ENCODE results near the gene FER. TPM values are rescaled to one million over a fixed set of nuclear protein-coding genes. Genes with fewer than 3 reads are reported as not detected.

Gene FER
- total RNA-seq, 1 experiment from 2014 or later: 16.4 TPM

DNA sequence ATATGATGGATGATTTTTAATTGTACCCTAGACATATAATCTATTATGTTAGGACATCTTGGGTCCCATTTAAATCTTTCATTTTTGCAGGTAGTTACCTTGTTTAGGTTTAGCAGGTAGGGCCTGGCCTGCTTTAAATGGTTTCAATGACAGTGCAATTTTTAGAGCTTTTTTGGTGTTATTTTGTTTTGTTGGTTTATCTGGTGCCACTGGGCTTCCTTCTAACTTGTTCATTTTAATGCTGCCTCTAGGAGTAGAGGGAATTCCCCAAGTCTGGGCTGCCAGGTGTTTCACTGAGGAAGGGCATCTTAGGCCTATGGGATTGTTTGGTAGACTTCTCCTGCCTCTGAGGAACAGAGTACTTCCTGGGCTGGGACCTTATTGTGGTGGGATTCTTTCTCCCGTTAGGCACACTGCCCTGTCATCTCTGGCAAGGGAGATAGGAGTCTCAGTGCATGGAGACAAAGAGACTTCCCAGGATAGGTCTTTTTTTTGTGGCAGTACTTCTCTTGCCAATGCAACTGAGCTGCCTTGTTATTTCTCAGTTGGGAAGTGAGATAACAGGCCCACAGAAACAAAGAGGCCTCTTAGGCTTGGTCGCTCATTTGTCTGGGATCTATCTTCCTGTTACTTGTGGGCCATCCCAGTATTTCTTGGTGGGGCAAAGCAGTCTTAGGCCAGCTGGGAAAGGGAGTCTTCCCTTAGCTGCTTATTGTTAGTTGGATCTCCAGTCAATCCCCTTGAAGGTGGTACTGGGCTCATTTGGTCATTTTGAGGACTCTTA is 282.9 kb downstream of the FER start:
- Histone ChIP-seq H3K4me1 (ENCODE audit: insufficient read depth, low read length, poor library complexity, severe bottlenecking) (no peaks in the 10 kb centered on the region), H3K27me3 (replicated peaks; ENCODE audit: insufficient read depth, low read depth, low read length, poor library complexity) (no peaks in the 10 kb centered on the region), H3K9me3 (ENCODE audit: low read depth, low read length, poor library complexity, severe bottlenecking) (no peaks in the 10 kb centered on the region), H3K36me3 (ENCODE audit: insufficient read depth, low read length, poor library complexity, severe bottlenecking) (no peaks in the 10 kb centered on the region), H3K4me3 (ENCODE audit: low read depth, low read length, poor library complexity, severe bottlenecking) (no peak overlapping the region), H3K27ac (ENCODE audit: low read depth, low read length, poor library complexity, severe bottlenecking) (no peak overlapping the region)
- no TSS peak for BruUV-seq (replicated peaks)
- POLR2A ChIA-PET (ENCODE audit: low non-redundant PET): no interaction called here
- no peak for TF ChIP-seq EZH2 (IDR thresholded peaks at IDR 0.05; ENCODE audit: borderline replicate concordance, low read depth, low read length, poor library complexity, severe bottlenecking)
- TF ChIP-seq, protein P1, sequence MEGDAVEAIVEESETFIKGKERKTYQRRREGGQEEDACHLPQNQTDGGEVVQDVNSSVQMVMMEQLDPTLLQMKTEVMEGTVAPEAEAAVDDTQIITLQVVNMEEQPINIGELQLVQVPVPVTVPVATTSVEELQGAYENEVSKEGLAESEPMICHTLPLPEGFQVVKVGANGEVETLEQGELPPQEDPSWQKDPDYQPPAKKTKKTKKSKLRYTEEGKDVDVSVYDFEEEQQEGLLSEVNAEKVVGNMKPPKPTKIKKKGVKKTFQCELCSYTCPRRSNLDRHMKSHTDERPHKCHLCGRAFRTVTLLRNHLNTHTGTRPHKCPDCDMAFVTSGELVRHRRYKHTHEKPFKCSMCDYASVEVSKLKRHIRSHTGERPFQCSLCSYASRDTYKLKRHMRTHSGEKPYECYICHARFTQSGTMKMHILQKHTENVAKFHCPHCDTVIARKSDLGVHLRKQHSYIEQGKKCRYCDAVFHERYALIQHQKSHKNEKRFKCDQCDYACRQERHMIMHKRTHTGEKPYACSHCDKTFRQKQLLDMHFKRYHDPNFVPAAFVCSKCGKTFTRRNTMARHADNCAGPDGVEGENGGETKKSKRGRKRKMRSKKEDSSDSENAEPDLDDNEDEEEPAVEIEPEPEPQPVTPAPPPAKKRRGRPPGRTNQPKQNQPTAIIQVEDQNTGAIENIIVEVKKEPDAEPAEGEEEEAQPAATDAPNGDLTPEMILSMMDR (conservative IDR thresholded peaks at IDR 0.05; ENCODE audit: low read depth, low read length): no peak
- no peak for DNase-seq (ENCODE audit: low spot score)
- CTCF ChIA-PET: no interaction called here
- intact Hi-C loops (cut with micrococcal nuclease; ENCODE audit: unreplicated experiment): no loop called here

DNA sequence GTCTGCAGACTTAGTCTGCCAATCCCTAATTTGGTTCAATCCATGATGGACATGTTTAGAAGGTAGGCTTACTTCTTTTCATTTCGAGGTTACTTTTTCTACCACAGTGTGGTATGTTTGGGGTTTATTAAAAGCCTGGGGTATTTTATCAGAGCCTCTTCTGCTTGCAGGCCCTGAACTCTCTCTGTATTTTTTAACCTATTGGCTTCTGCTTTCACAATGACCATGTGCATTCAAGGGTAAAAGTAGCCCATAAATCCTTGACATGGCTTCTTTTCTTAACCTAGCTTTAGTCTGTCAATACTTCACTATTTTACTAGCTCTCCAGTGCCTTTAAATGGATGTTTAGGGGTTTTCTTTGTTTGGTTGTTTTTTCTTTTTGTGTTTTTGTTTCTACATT is 286.6 kb downstream of the FER start:
- H3K4me1 ChIP-seq (ENCODE audit: insufficient read depth, low read length, poor library complexity, severe bottlenecking): no peaks in the 10 kb centered on the region
- no TSS peak for BruUV-seq (replicated peaks)
- no peaks in the 10 kb centered on the region for H3K36me3 ChIP-seq (ENCODE audit: insufficient read depth, low read length, poor library complexity, severe bottlenecking)
- no peak overlapping the region for H3K27ac ChIP-seq (ENCODE audit: low read depth, low read length, poor library complexity, severe bottlenecking)
- no peak for DNase-seq (ENCODE audit: low spot score)
- POLR2A ChIA-PET (ENCODE audit: low non-redundant PET): no interaction called here
- H3K9me3 ChIP-seq (ENCODE audit: low read depth, low read length, poor library complexity, severe bottlenecking): no peaks in the 10 kb centered on the region
- no peak overlapping the region for H3K4me3 ChIP-seq (ENCODE audit: low read depth, low read length, poor library complexity, severe bottlenecking)
- CTCF ChIA-PET: no interaction called here
- H3K27me3 ChIP-seq (replicated peaks; ENCODE audit: insufficient read depth, low read depth, low read length, poor library complexity): no peaks in the 10 kb centered on the region
- TF ChIP-seq, protein P1 (conservative IDR thresholded peaks at IDR 0.05; ENCODE audit: low read depth, low read length): no peak
- TF ChIP-seq EZH2 (IDR thresholded peaks at IDR 0.05; ENCODE audit: borderline replicate concordance, low read depth, low read length, poor library complexity, severe bottlenecking): no peak
- intact Hi-C loops (cut with micrococcal nuclease; ENCODE audit: unreplicated experiment): no loop called here

DNA sequence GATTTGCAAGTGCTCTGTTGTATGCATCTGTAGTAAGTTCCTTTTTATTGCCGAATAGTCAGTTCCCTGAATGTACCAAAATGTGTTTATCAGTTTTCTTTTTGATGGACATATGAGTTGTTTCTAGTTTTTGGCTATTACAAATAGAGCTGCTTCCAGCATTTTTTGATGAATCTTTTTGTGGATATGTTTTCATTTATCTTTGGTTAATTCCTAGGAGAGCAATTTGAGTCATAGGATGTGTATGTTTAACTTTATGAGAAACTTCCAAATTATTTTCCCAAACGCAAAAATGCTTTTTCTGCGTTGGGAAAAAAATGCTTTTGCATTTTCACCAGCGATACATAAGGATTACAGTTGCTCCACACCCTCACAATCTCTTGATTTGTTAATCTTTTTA is 287.7 kb downstream of the FER start:
- Histone ChIP-seq H3K27ac (ENCODE audit: low read depth, low read length, poor library complexity, severe bottlenecking) (no peak overlapping the region), H3K4me3 (ENCODE audit: low read depth, low read length, poor library complexity, severe bottlenecking) (no peak overlapping the region), H3K36me3 (ENCODE audit: insufficient read depth, low read length, poor library complexity, severe bottlenecking) (no peaks in the 10 kb centered on the region), H3K4me1 (ENCODE audit: insufficient read depth, low read length, poor library complexity, severe bottlenecking) (no peaks in the 10 kb centered on the region), H3K9me3 (ENCODE audit: low read depth, low read length, poor library complexity, severe bottlenecking) (no peaks in the 10 kb centered on the region), H3K27me3 (replicated peaks; ENCODE audit: insufficient read depth, low read depth, low read length, poor library complexity) (no peaks in the 10 kb centered on the region)
- no peak for DNase-seq (ENCODE audit: low spot score)
- BruUV-seq (replicated peaks): no TSS peak
- intact Hi-C loops (cut with micrococcal nuclease; ENCODE audit: unreplicated experiment): no loop called here
- ChIA-PET CTCF (no interaction called here), POLR2A (ENCODE audit: low non-redundant PET) (no interaction called here)
- TF ChIP-seq, protein P1 (conservative IDR thresholded peaks at IDR 0.05; ENCODE audit: low read depth, low read length): no peak
- no peak for TF ChIP-seq EZH2 (IDR thresholded peaks at IDR 0.05; ENCODE audit: borderline replicate concordance, low read depth, low read length, poor library complexity, severe bottlenecking)

All from A673 (cell line).